ENCODE results near the gene MSANTD1. TPM values are rescaled to one million over a fixed set of nuclear protein-coding genes. Genes with fewer than 3 reads are reported as not detected.

MSANTD1 gene
- total and polyA plus RNA-seq, 3 donors from 2014 or later: 3.6 to 10.3 (median 10.1) TPM

- Histone ChIP-seq H3K4me1 (no peaks in the 10 kb centered on the region), H3K27ac (no peak overlapping the region), H3K4me3 (no peak overlapping the region), H3K36me3 (ENCODE audit: low read depth, missing control alignments) (no peaks in the 10 kb centered on the region), H3K9me3 (no peaks in the 10 kb centered on the region), H3K27me3 (no peaks in the 10 kb centered on the region)
- WGBS, 2 donors: 73 to 81% methylated on average over 6 to 13 of the region's 13 CpGs
- intact Hi-C loops (cut with DNase I; ENCODE audit: low total_unique reads): no loop called here
- peak; percentile 10 for DNase-seq
- no peak for TF ChIP-seq POLR2A (IDR thresholded peaks at IDR 0.05)
- TF ChIP-seq CTCF (IDR thresholded peaks at IDR 0.05): no peak
Measured at GRCh38 chr4:3283916-3284315, 35.0 kb downstream of the MSANTD1 start.

GRCh38 chr4:3284734-3285557 lies 36.0 kb downstream of the MSANTD1 start:
- intact Hi-C loops (cut with DNase I; ENCODE audit: low total_unique reads): no loop called here
- H3K27me3 ChIP-seq: no peaks in the 10 kb centered on the region
- H3K9me3 ChIP-seq: no peaks in the 10 kb centered on the region
- no peaks in the 10 kb centered on the region for H3K4me1 ChIP-seq
- 86 to 90% methylated on average over 22 to 24 of the region's 24 CpGs for WGBS, 2 donors
- peak; percentile 12 for DNase-seq
- no peaks in the 10 kb centered on the region for H3K36me3 ChIP-seq (ENCODE audit: low read depth, missing control alignments)
- no peak overlapping the region for H3K27ac ChIP-seq
- H3K4me3 ChIP-seq: no peak overlapping the region
- no peak for TF ChIP-seq POLR2A (IDR thresholded peaks at IDR 0.05)
- TF ChIP-seq CTCF (IDR thresholded peaks at IDR 0.05): no peak

GRCh38 chr4:3285558-3286334 lies 36.8 kb downstream of the MSANTD1 start:
- intact Hi-C loops (cut with DNase I; ENCODE audit: low total_unique reads): no loop called here
- H3K27ac ChIP-seq: no peak overlapping the region
- no peaks in the 10 kb centered on the region for H3K4me1 ChIP-seq
- H3K4me3 ChIP-seq: no peak overlapping the region
- TF ChIP-seq CTCF (IDR thresholded peaks at IDR 0.05) (no peak), POLR2A (IDR thresholded peaks at IDR 0.05) (no peak)
- DNase-seq: peak; percentile 10
- H3K27me3 ChIP-seq: no peaks in the 10 kb centered on the region
- no peaks in the 10 kb centered on the region for H3K9me3 ChIP-seq
- WGBS, 2 donors: 84 to 88% methylated on average over 10 to 37 of the region's 38 CpGs
- H3K36me3 ChIP-seq (ENCODE audit: low read depth, missing control alignments): no peaks in the 10 kb centered on the region

- TF ChIP-seq POLR2A (IDR thresholded peaks at IDR 0.05) (no peak), CTCF (IDR thresholded peaks at IDR 0.05) (no peak)
- 76 to 78% methylated on average over 28 to 32 of the region's 32 CpGs for WGBS, 2 donors
- Histone ChIP-seq H3K4me3 (no peak overlapping the region), H3K27me3 (no peaks in the 10 kb centered on the region), H3K27ac (no peak overlapping the region), H3K36me3 (ENCODE audit: low read depth, missing control alignments) (no peaks in the 10 kb centered on the region), H3K4me1 (peaks cover 3% of the 10 kb centered on the region), H3K9me3 (no peaks in the 10 kb centered on the region)
- intact Hi-C loops (cut with DNase I; ENCODE audit: low total_unique reads): no loop called here
- peak; percentile 15 for DNase-seq
Measured at GRCh38 chr4:3286335-3287175, 37.6 kb downstream of the MSANTD1 start.
